K562 (cell line): Measurements from ENCODE around the gene KNOP1. TPM values are rescaled to one million over a fixed set of nuclear protein-coding genes. Genes with fewer than 3 reads are reported as not detected.

Experiments
- ATAC-seq: fragments of 200-7000 bp; cut with Tn5 transposase; 3 replicates; pipeline ENCODE4 v1.9.1; 2020; ENCODE audit warnings: moderate library complexity
- BruUV-seq: library from RNA; stranded (reverse); fragments of 400-500 nt; replicated peaks from 2 replicates; lab custom pipeline; 2021; lab: Mats Ljungman, UMichigan
- CTCF ChIA-PET: fragments of 300-600 bp; formaldehyde crosslinking; extraction: SDS; loops from one replicate; lab custom pipeline; 2021; ENCODE audit warnings: low intra/inter-chr PET ratio; lab: Yijun Ruan, JAX
- POLR2A ChIA-PET: fragments of 300-600, 350-650 bp; sonication (Branson Sonifier 250); formaldehyde crosslinking; extraction: SDS; loops from one replicate; lab custom pipeline; 2021; ENCODE audit warnings: antibody characterized with exemption, inconsistent platforms; lab: Yijun Ruan, JAX
- DNase-seq, 4 experiments: peaks; one replicate each; pipeline versions ENCODE4 v3.0.0 to v3.0.0-alpha.2; 2011 to 2018; ENCODE audit warnings: low spot score in 3 of 4, mixed read lengths in 3 of 4; ENCODE audit errors: extremely low read depth in 1 of 4
- FAIRE-seq: peaks from 2 replicates; lab custom pipeline; 2011; peaks lifted over from hg19 to GRCh38; lab: Jason Lieb, UNC
- H2AFZ ChIP-seq: 2 replicates; pipeline ENCODE4 v1.6.0; 2011; ENCODE audit warnings: low read depth, low read length, control low read depth, inconsistent platforms
- H3K27ac ChIP-seq: fragments of 200-600 bp; 3 replicates; pipeline ENCODE4 v1.8.0; 2011; ENCODE audit warnings: low read depth, mild to moderate bottlenecking, control low read depth, inconsistent platforms, low read length, moderate library complexity, mixed read lengths; ENCODE audit errors: extremely low read depth
- H3K27me3 ChIP-seq, 2 experiments: fragments of 300-600 bp in 1 of 2; 2 replicates in 1 of 2; 3 replicates in 1 of 2; pipeline versions ENCODE4 v1.6.0 to v1.8.0; 2011; ENCODE audit warnings: inconsistent platforms in 2 of 2, low read length in 2 of 2, mild to moderate bottlenecking in 1 of 2, mixed read lengths in 1 of 2, moderate library complexity in 1 of 2; ENCODE audit not compliant: control insufficient read depth in 2 of 2, insufficient read depth in 2 of 2
- H3K36me3 ChIP-seq: fragments of 300-600 bp; 3 replicates; pipeline ENCODE4 v1.8.0; 2011; ENCODE audit warnings: mild to moderate bottlenecking, low read length, inconsistent platforms; ENCODE audit not compliant: control insufficient read depth, insufficient read depth
- H3K4me1 ChIP-seq, 2 experiments: fragments of 200-600 bp in 1 of 2; replicated peaks in 1 of 2; 2 replicates in 1 of 2; 3 replicates in 1 of 2; pipeline versions ENCODE4 v1.5.1 to v1.8.0; 2011; ENCODE audit warnings: inconsistent platforms in 2 of 2, low read length in 2 of 2, mild to moderate bottlenecking in 1 of 2, mixed read lengths in 1 of 2, moderate library complexity in 1 of 2; ENCODE audit not compliant: control insufficient read depth in 2 of 2, insufficient read depth in 2 of 2
- H3K4me2 ChIP-seq: 2 replicates; pipeline ENCODE4 v1.6.1; 2011; ENCODE audit warnings: low read length, control low read depth, inconsistent platforms, mixed read lengths; ENCODE audit not compliant: insufficient read depth
- H3K4me3 ChIP-seq: fragments of 200-600 bp; sonication (generic), shearing (Covaris generic); 2 replicates; pipeline ENCODE4 v1.5.1; 2016; ENCODE audit warnings: control low read depth, inconsistent platforms
- H3K79me2 ChIP-seq: fragments of 200-600 bp; 3 replicates; pipeline ENCODE4 v1.8.0; 2011; ENCODE audit warnings: low read length, inconsistent platforms; ENCODE audit not compliant: control insufficient read depth, insufficient read depth
- H3K9ac ChIP-seq, 2 experiments: 2 replicates each; pipeline versions ENCODE4 v1.6.0 to v1.6.1; 2011; ENCODE audit warnings: low read depth in 2 of 2, low read length in 2 of 2, control low read depth in 1 of 2, inconsistent platforms in 1 of 2, mild to moderate bottlenecking in 1 of 2, mixed read lengths in 1 of 2; ENCODE audit not compliant: insufficient read depth in 1 of 2
- H3K9me1 ChIP-seq: one replicate; pipeline ENCODE4 v1.6.0; 2011; ENCODE audit warnings: inconsistent platforms, mild to moderate bottlenecking, low read length, moderate library complexity; ENCODE audit not compliant: control insufficient read depth, insufficient read depth
- H3K9me3 ChIP-seq: replicated peaks from 2 replicates; pipeline ENCODE4 v1.5.1; 2011; ENCODE audit warnings: low read depth, low read length, inconsistent platforms; ENCODE audit not compliant: control insufficient read depth, insufficient read depth
- H4K20me1 ChIP-seq: replicated peaks from 2 replicates; pipeline ENCODE4 v1.6.1; 2011; ENCODE audit warnings: low read length, inconsistent platforms, mixed read lengths; ENCODE audit not compliant: control insufficient read depth, insufficient read depth
- DMBX1 ChIP-seq: fragments of 250-450 bp; sonication (Bioruptor Pico); IDR thresholded peaks from 2 replicates; pipeline ENCODE4 v1.8.0; 2022; ENCODE audit warnings: inconsistent platforms, mild to moderate bottlenecking, moderate library complexity, borderline replicate concordance
- KDM4B ChIP-seq, 2 experiments: fragments of 450-650 bp in 1 of 2; sonication (generic) in 1 of 2; IDR thresholded peaks; 2 replicates each; pipeline ENCODE4 v1.6.1; 2016 to 2017; ENCODE audit warnings: borderline replicate concordance in 2 of 2, antibody characterized with exemption in 1 of 2, low read depth in 1 of 2, mild to moderate bottlenecking in 1 of 2
- MAFK ChIP-seq: IDR thresholded peaks from 2 replicates; pipeline ENCODE4 v1.6.1; 2011; ENCODE audit warnings: low read length, improper control_type of control experiment
- SNAPC5 ChIP-seq: fragments of 250-450 bp; sonication (Bioruptor Pico); IDR thresholded peaks from 2 replicates; pipeline ENCODE4 v1.8.0; 2021; ENCODE audit warnings: moderate library complexity, mild to moderate bottlenecking, inconsistent platforms
- USF1 ChIP-seq: sonication (generic); formaldehyde crosslinking; IDR thresholded peaks from 2 replicates; pipeline ENCODE4 v1.9.0; 2022; ENCODE audit warnings: mild to moderate bottlenecking, missing genetic modification reagents
- ZNF668 ChIP-seq: fragments of 250-450 bp; sonication (Bioruptor Pico); IDR thresholded peaks from 2 replicates; pipeline ENCODE4 v1.8.0; 2022; ENCODE audit warnings: mild to moderate bottlenecking, inconsistent platforms
- ZNF76 ChIP-seq: fragments of 250-450 bp; sonication (Bioruptor Pico); IDR thresholded peaks from 2 replicates; pipeline ENCODE4 v1.4.0; 2020; ENCODE audit warnings: mild to moderate bottlenecking, moderate library complexity, borderline replicate concordance
- WGBS: fragments of 100-300 bp; shearing (Covaris generic); methylation state at CpG from one replicate; pipeline ENCODE4 v1.1.6; 2016; ENCODE audit warnings: low coverage, mixed read lengths; ENCODE audit not compliant: insufficient coverage; ENCODE audit errors: missing lambda C conversion rate; 5-methylcytosine and 5-hydroxymethylcytosine counted together
- in situ Hi-C: fragments of 300-500 bp; cut with MboI; formaldehyde crosslinking; loops from 4 replicates; pipeline ENCODE4 v1.15.0; 2018; ENCODE audit warnings: inconsistent platforms, mixed read lengths
- intact Hi-C: fragments of 100-400 bp; cut with micrococcal nuclease; formaldehyde crosslinking; loops from 2 replicates; pipeline ENCODE4 v1.14.2; 2022
- polyA plus RNA-seq, 8 experiments: library from polyadenylated mRNA; depleted of rRNA in 4 of 8; stranded (reverse) in 5 of 8; unstranded in 3 of 8; fragments of >200 nt; fragmentation: Nextera tagmentation in 2 of 8; fragmentation: Illumina TruSeq in 1 of 8; extraction: Ambion mirVana in 2 of 8; extraction: Trizol in 1 of 8; gene quantifications; 2 replicates each; pipeline versions ENCODE4 v1.2.1 to v1.2.3, GENCODE V29; 2011 to 2014; ENCODE audit warnings: inconsistent platforms in 1 of 8, missing spikeins in 1 of 8
- total RNA-seq, 7 experiments: library from RNA; depleted of rRNA in 6 of 7; stranded (reverse); fragments of >200 nt in 6 of 7; fragmentation: Illumina TruSeq in 2 of 7; extraction: Trizol in 2 of 7; gene quantifications; 2 replicates each; pipeline versions ENCODE4 v1.2.1 to v1.2.3, GENCODE V29; 2011 to 2021; ENCODE audit warnings: low replicate concordance in 1 of 7

KNOP1 gene
- total and polyA plus RNA-seq, 9 of the 15 experiments (the other 6 are each of a cell fraction or from before 2014, with no cell fraction given) = 22.4 to 57.6 (median 39.3) TPM

- in situ Hi-C loops = no loop called here
- ChIA-PET CTCF (no interaction called here), POLR2A (no interaction called here)
- no peak for DNase-seq
- H3K4me1 ChIP-seq = no peaks in the 10 kb centered on the region; a peak in 2 of 5 replicates
- H3K79me2 ChIP-seq = no peaks in the 10 kb centered on the region
- ATAC-seq = no peak
- no peak overlapping the region for H3K4me3 ChIP-seq
- BruUV-seq = no TSS peak
- H2AFZ ChIP-seq = no peak overlapping the region
- FAIRE-seq = no peak
- no peaks in the 10 kb centered on the region for H3K9me1 ChIP-seq
- no peaks in the 10 kb centered on the region for H3K36me3 ChIP-seq
- H3K27me3 ChIP-seq = no peaks in the 10 kb centered on the region
- no peak overlapping the region for H3K27ac ChIP-seq
- H3K9me3 ChIP-seq = no peaks in the 10 kb centered on the region
- WGBS = 62% methylated on average over 5 of the region's 5 CpGs
- no peak overlapping the region for H3K9ac ChIP-seq
- H4K20me1 ChIP-seq = no peaks in the 10 kb centered on the region
- TF ChIP-seq KDM4B (IDR thresholded peaks at IDR 0.05; ENCODE audit: borderline replicate concordance in 2 of 2, low read depth in 1 of 2) (no peak), ZNF668 (CRISPR knock-in tag) (no peak), DMBX1 (CRISPR knock-in tag) (no peak), MAFK (no peak), USF1 (CRISPR knock-in tag) (no peak), SNAPC5 (CRISPR knock-in tag) (no peak), ZNF76 (no peak)
- TF ChIP-seq, all 486 proteins: peak for 0
- intact Hi-C loops = no loop called here
- H3K4me2 ChIP-seq = no peak overlapping the region
These were observed 39.0 kb upstream of the KNOP1 start for GRCh38 chr16:19757026-19757425.
